Ovary (tissue), 10 donors: ENCODE data around the gene ADSS2. TPM values are rescaled to one million over a fixed set of nuclear protein-coding genes. Genes with fewer than 3 reads are reported as not detected.
"Not testable (repeated sequence)": the region's sequence is repeated elsewhere in the genome, so short reads cannot be mapped to it uniquely, and the experiment has no call there.

Source experiments
- DNase-seq, 5 donors: peaks; one replicate each; pipeline ENCODE4 v3.0.0-alpha.2; 2019 to 2020
- H3K27ac ChIP-seq, 2 donors: fragments of 200-600 bp; one replicate each; pipeline versions ENCODE4 v1.5.1 to v1.8.0; 2019 to 2022
- H3K27me3 ChIP-seq: fragments of 200-600 bp; one replicate; pipeline ENCODE4 v1.8.0; 2022
- H3K36me3 ChIP-seq: fragments of 200-600 bp; sonication (generic); one replicate; pipeline ENCODE4 v1.5.1; 2019
- H3K4me1 ChIP-seq: one replicate; pipeline ENCODE4 v1.8.1; 2013; ENCODE audit warnings: mild to moderate bottlenecking, moderate library complexity; ENCODE audit not compliant: insufficient read depth
- H3K4me3 ChIP-seq: fragments of 200-600 bp; sonication (generic); one replicate; pipeline ENCODE4 v1.5.1; 2017
- H3K9me3 ChIP-seq, 2 donors: fragments of 200-600 bp in 1 of 2; sonication (generic) in 1 of 2; one replicate each; pipeline versions ENCODE4 v1.5.1 to v1.8.1; 2013 to 2019; ENCODE audit warnings: mild to moderate bottlenecking in 1 of 2, moderate library complexity in 1 of 2
- CTCF ChIP-seq, 3 donors: fragments of 450-650 bp in 2 of 3; fragments of 200-600 bp in 1 of 3; IDR thresholded peaks; one replicate each; pipeline versions ENCODE4 v1.5.1 to v1.8.0; 2016 to 2022; ENCODE audit warnings: antibody characterized with exemption in 3 of 3, mild to moderate bottlenecking in 1 of 3
- EP300 ChIP-seq: sonication (generic); formaldehyde crosslinking; IDR thresholded peaks from one replicate; pipeline ENCODE4 v1.6.1; 2017; ENCODE audit warnings: antibody characterized with exemption
- POLR2A ChIP-seq: fragments of 450-650 bp; IDR thresholded peaks from one replicate; pipeline ENCODE4 v1.6.1; 2017; ENCODE audit warnings: antibody characterized with exemption, mild to moderate bottlenecking, moderate library complexity
- WGBS, 3 donors: extraction: QIAGEN DNeasy Blood & Tissue Kit in 1 of 3; methylation state at CpG; one replicate each; pipeline versions ENCODE4 v1.1.5 to v1.1.7; 2013 to 2017; 5-methylcytosine and 5-hydroxymethylcytosine counted together
- intact Hi-C, 4 donors: fragments of 100-400 bp; cut with DNase I; formaldehyde crosslinking; loops; one replicate each; pipeline versions ENCODE4 v1.11.0 to v1.15.1; 2022 to 2023
- long read RNA-seq, 3 donors: library from polyadenylated mRNA in 2 of 3; unstranded in 2 of 3; transcript quantifications; one replicate each; pipeline ENCODE4 v2.0.0 and lab custom pipeline, GENCODE V29; 2021 to 2026
- polyA plus RNA-seq, 2 donors: library from polyadenylated mRNA; stranded (reverse); fragments of 200-250 nt in 1 of 2; fragments of 350-450 nt in 1 of 2; fragmentation: Illumina TruSeq in 1 of 2; extraction: RNeasy Lipid Tissue Mini Kit (QIAGEN cat#74804) in 1 of 2; gene quantifications; one replicate each; pipeline ENCODE4 v1.2.3, GENCODE V29; 2013 to 2014
- total RNA-seq, 7 donors: library from RNA; depleted of rRNA in 2 of 7; stranded (reverse); fragments of >200 nt in 2 of 7; fragmentation: NEBNext Ultra II Directional in 3 of 7; extraction: Animal tissue kit (Norgen Biotek cat#: 25700) in 3 of 7; gene quantifications; one replicate each; pipeline versions ENCODE4 v1.1.0 to v1.2.4, GENCODE V29; 2016 to 2023
- donor health status: DM: no; HTN: no; CAD: no; lungs with moderate emphysema.
- donor health status: DM: no; HTN: no; CAD: no.
- donor health status: Bipolar disorder and iron deficiency.
- donor health status: DM: yes; HTN: yes; CAD: no.
- donor health status: DM: no; HTN: no; CAD: no.
- donor health status: DM: yes; HTN: yes; CAD: no.

Gene ADSS2
- total RNA-seq (10 to 100 TPM; 23.6 to 44.2 (median 29.8) TPM), polyA plus RNA-seq (10 to 100 TPM; 25.3 to 39.5 TPM)
- long read RNA-seq, donor 1, transcript ADSS-201 (13 exons, 2,780 nt): major isoform, 81 of 92 reads
- long read RNA-seq, donor 1, partial matches to known transcripts: 7 of 92 reads
- long read RNA-seq, donor 1, other reads (novel, unspliced or antisense): 4 of 92 reads
- long read RNA-seq, donor 2, transcript ADSS-201 (13 exons, 2,780 nt): major isoform, 20 of 29 reads
- long read RNA-seq, donor 2, partial matches to known transcripts: 9 of 29 reads
- long read RNA-seq, donor 2, other reads (novel, unspliced or antisense): 0 of 29 reads
- long read RNA-seq, donor 3, transcript ADSS-201 (13 exons, 2,780 nt): major isoform, 35 of 38 reads
- long read RNA-seq, donor 3, partial matches to known transcripts: 0 of 38 reads
- long read RNA-seq, donor 3, other reads (novel, unspliced or antisense): 3 of 38 reads

GRCh38 chr1:244451539-244451950, at the start of gene ADSS2:
Gene ADSS2, minus strand, starts transcription at chr1:244451909. Its CDS starts 92 bp downstream, at chr1:244451817.
- intact Hi-C loops: loop anchor here in 3 of 4 donors (5.0 to 10.0 kb wide), 3 partner anchors 147 to 397 kb away; partner anchors contain the start of gene ZBTB18 (in 1 of the 3)
- 0 to 2% (median 0%) methylated on average over 30 to 45 of the region's 45 CpGs for WGBS, 3 donors
- TF ChIP-seq CTCF (IDR thresholded peaks at IDR 0.05) (no peak), EP300 (no peak), POLR2A (peak; percentile 48)
- Histone ChIP-seq H3K9me3 (no peaks in the 10 kb centered on the region), H3K36me3 (no peaks in the 10 kb centered on the region), H3K27me3 (no peaks in the 10 kb centered on the region), H3K4me1 (peaks cover 4% of the 10 kb centered on the region), H3K27ac (peak within 1 kb of the TSS; percentile 89), H3K4me3 (peak within 1 kb of the TSS; percentile 93)
- DNase-seq: no peak

- H3K27ac ChIP-seq, H3K9me3 ChIP-seq, H3K4me1 ChIP-seq, H3K27me3 ChIP-seq, H3K36me3 ChIP-seq, intact Hi-C loops, H3K4me3 ChIP-seq, DNase-seq: not testable (repeated sequence)
- whole genome bisulfite sequencing, 3 donors: 88 to 94% (median 91%) methylated on average over 4 of the region's 4 CpGs
These were observed 48.8 kb upstream of the ADSS2 start for GRCh38 chr1:244500515-244500914.

- H3K27me3 ChIP-seq, H3K27ac ChIP-seq, H3K4me1 ChIP-seq, intact Hi-C loops, H3K9me3 ChIP-seq, H3K4me3 ChIP-seq, H3K36me3 ChIP-seq, DNase-seq: not testable (repeated sequence)
- 83 to 93% (median 85%) methylated on average over 2 of the region's 2 CpGs for WGBS, 3 donors
These were observed 47.8 kb upstream of the ADSS2 start for GRCh38 chr1:244499484-244499883.

- no peaks in the 10 kb centered on the region for H3K9me3 ChIP-seq
- DNase-seq: no peak
- no peaks in the 10 kb centered on the region for H3K27me3 ChIP-seq
- TF ChIP-seq CTCF (IDR thresholded peaks at IDR 0.05) (no peak), EP300 (no peak)
- 49 to 67% (median 51%) methylated on average over 1 of the region's 1 CpG for WGBS, 3 donors
- H3K36me3 ChIP-seq: no peaks in the 10 kb centered on the region
- intact Hi-C loops: no loop called here
- no peak overlapping the region for H3K27ac ChIP-seq
- no peak overlapping the region for H3K4me3 ChIP-seq
- H3K4me1 ChIP-seq: no peaks in the 10 kb centered on the region
These were observed 46.1 kb upstream of the ADSS2 start for GRCh38 chr1:244497805-244498204.

GRCh38 chr1:244496186-244496585, 44.5 kb upstream of the ADSS2 start:
- no peak for TF ChIP-seq CTCF (IDR thresholded peaks at IDR 0.05)
- TF ChIP-seq POLR2A: no peak
- no peak for TF ChIP-seq EP300
- no peaks in the 10 kb centered on the region for H3K9me3 ChIP-seq
- H3K4me3 ChIP-seq: no peak overlapping the region
- no peaks in the 10 kb centered on the region for H3K36me3 ChIP-seq
- H3K27me3 ChIP-seq: no peaks in the 10 kb centered on the region
- H3K4me1 ChIP-seq: no peaks in the 10 kb centered on the region
- DNase-seq: no peak
- H3K27ac ChIP-seq: no peak overlapping the region
- 84 to 89% (median 84%) methylated on average over 1 of the region's 1 CpG for WGBS, 3 donors
- intact Hi-C loops: no loop called here
